PC-3 (cell line): Measurements from ENCODE around the gene IMPACT. TPM values are rescaled to one million over a fixed set of nuclear protein-coding genes. Genes with fewer than 3 reads are reported as not detected.
A peak's percentile ranks its signal among the peaks of the same experiment; 100 is the strongest.

ENCODE experiments used
- ATAC-seq: fragments of 200-7000 bp; cut with Tn5 transposase; 2 replicates; pipeline ENCODE4 v1.9.1; 2020; ENCODE audit warnings: mild to moderate bottlenecking, moderate library complexity
- BruUV-seq: library from RNA; stranded (reverse); fragments of 400-500 nt; replicated peaks from 2 replicates; lab custom pipeline; 2021; lab: Mats Ljungman, UMichigan
- CTCF ChIA-PET: fragments of 300-600 bp; sonication (Branson Sonifier 250); formaldehyde crosslinking; loops from one replicate; lab custom pipeline; 2022; ENCODE audit warnings: antibody characterized with exemption; lab: Charles Lee
- POLR2A ChIA-PET: fragments of 300-600 bp; sonication (Branson Sonifier 250); formaldehyde crosslinking; loops from one replicate; lab custom pipeline; 2022; ENCODE audit warnings: antibody characterized with exemption; ENCODE audit not compliant: unreplicated experiment; lab: Charles Lee
- DNase-seq: peaks from one replicate; pipeline ENCODE4 v3.0.0-alpha.2; 2015
- H2AFZ ChIP-seq: fragments of 300-600 bp; sonication (generic); 2 replicates; pipeline ENCODE4 v1.6.0; 2016; ENCODE audit warnings: antibody characterized with exemption, low read length
- H3F3A ChIP-seq: fragments of 300-600 bp; sonication (generic); one replicate; pipeline ENCODE4 v1.6.0; 2017; ENCODE audit warnings: antibody characterized with exemption, low read length, control low read depth, mild to moderate bottlenecking; ENCODE audit not compliant: unreplicated experiment
- H3K27ac ChIP-seq: fragments of 300-600 bp; sonication (generic); 2 replicates; pipeline ENCODE4 v1.5.1; 2016; ENCODE audit warnings: mild to moderate bottlenecking, low read length
- H3K27me3 ChIP-seq: fragments of 300-600 bp; sonication (generic); 2 replicates; pipeline ENCODE4 v1.6.1; 2016; ENCODE audit warnings: low read length, mixed read lengths
- H3K36me3 ChIP-seq: fragments of 300-600 bp; sonication (generic); 2 replicates; pipeline ENCODE4 v1.6.1; 2016; ENCODE audit warnings: low read depth, mixed run types, low read length, mixed read lengths
- H3K4me1 ChIP-seq: fragments of 300-600 bp; sonication (generic); 2 replicates; pipeline ENCODE4 v1.5.1; 2016; ENCODE audit warnings: low read length; ENCODE audit not compliant: insufficient read depth
- H3K4me2 ChIP-seq: fragments of 300-600 bp; sonication (generic); 2 replicates; pipeline ENCODE4 v1.6.0; 2016; ENCODE audit warnings: low read length
- H3K4me3 ChIP-seq: fragments of 300-600 bp; sonication (generic); 2 replicates; pipeline ENCODE4 v1.5.1; 2016; ENCODE audit warnings: mild to moderate bottlenecking, low read length, mixed read lengths
- H3K79me2 ChIP-seq: fragments of 300-600 bp; sonication (generic); 2 replicates; pipeline ENCODE4 v1.6.1; 2017; ENCODE audit warnings: low read length, mixed read lengths
- H3K9ac ChIP-seq: fragments of 300-600 bp; sonication (generic); 2 replicates; pipeline ENCODE4 v1.6.0; 2016; ENCODE audit warnings: mild to moderate bottlenecking, low read length
- H3K9me2 ChIP-seq: fragments of 300-600 bp; sonication (generic); replicated peaks from 2 replicates; pipeline ENCODE4 v1.6.1; 2016; ENCODE audit warnings: mixed run types, low read length, mixed read lengths
- H3K9me3 ChIP-seq: fragments of 300-600 bp; sonication (generic); 2 replicates; pipeline ENCODE4 v1.6.1; 2016; ENCODE audit warnings: low read length, mixed read lengths
- H4K20me1 ChIP-seq: fragments of 300-600 bp; sonication (generic); 2 replicates; pipeline ENCODE4 v1.6.1; 2016; ENCODE audit warnings: low read length, mixed read lengths
- EZH2 ChIP-seq: fragments of 300-600 bp; sonication (generic); IDR thresholded peaks from one replicate; pipeline ENCODE4 v1.6.1; 2017; ENCODE audit warnings: antibody characterized with exemption, mild to moderate bottlenecking, low read length; ENCODE audit not compliant: unreplicated experiment
- EZH2phosphoT487 ChIP-seq: fragments of 300-600 bp; sonication (generic); IDR thresholded peaks from 2 replicates; pipeline ENCODE4 v1.6.1; 2018; ENCODE audit warnings: mild to moderate bottlenecking, antibody characterized with exemption, low read length, borderline replicate concordance
- intact Hi-C: fragments of 100-400 bp; cut with micrococcal nuclease; formaldehyde crosslinking; loops from 2 replicates; pipeline ENCODE4 v1.9.0; 2023
- total RNA-seq: library from RNA; depleted of rRNA; stranded (reverse); fragments of >200 nt; gene quantifications from 2 replicates; pipeline ENCODE4 v1.2.3, GENCODE V29; 2014; rRNA removed
- TF ChIP-seq, protein P1 (sequence below): fragments of 300-600 bp; sonication (generic); conservative IDR thresholded peaks from 2 replicates; pipeline ENCODE4 v1.5.1; 2017; ENCODE audit warnings: antibody characterized with exemption, low read depth, mild to moderate bottlenecking, low read length

Gene IMPACT
- total RNA-seq, 1 experiment from 2014 or later: 19.9 TPM

DNA sequence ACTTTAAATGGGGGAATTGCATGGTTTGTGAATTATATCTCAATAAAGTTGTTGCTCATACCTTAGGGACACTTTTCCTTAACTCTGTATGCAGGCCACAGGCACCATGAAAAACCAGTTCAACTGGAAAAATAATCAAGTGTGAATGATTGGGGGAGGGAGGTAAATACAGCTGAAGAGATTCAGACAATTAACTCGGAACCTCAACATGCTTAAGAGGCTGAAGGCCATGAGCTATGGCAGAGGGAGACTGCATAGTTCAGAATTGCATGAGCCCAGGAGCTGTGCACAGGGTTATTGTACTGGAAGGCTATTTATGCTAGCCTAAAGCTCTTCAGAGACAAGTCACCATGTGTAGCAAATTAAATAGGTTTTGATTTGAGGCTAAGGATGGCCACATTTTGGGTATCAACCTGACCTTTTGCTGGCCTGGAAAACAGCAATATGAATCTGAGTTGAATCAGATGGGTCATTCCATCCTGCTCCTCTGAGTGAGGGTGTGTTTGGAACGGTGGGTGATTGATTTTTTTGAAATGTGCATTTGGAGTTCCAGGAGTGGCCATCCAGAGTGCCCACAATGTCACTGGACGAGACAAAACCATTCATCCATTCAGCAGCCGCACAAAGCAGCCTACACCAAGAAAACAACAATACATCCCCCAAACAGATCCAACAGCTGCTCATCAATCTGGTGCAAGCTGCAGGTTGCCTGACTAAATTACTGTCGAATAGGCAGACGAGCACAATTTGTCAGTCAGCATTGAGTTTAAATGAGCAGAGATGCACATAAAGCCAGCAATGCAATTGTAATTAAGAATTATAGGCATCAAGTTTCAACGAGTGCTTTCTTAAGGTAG lies 76.4 kb downstream of the IMPACT start:
- Histone ChIP-seq H3F3A (no peaks in the 10 kb centered on the region), H3K4me1 (peaks cover 3% of the 10 kb centered on the region; the same call in 1 of the 2 replicates), H3K9me2 (no peaks in the 10 kb centered on the region), H3K79me2 (no peaks in the 10 kb centered on the region), H4K20me1 (no peaks in the 10 kb centered on the region), H2AFZ (no peak overlapping the region), H3K4me2 (no peak overlapping the region), H3K27ac (no peak overlapping the region), H3K4me3 (no peak overlapping the region), H3K27me3 (0 out of 2 replicates have a peak, but pooled peaks cover 8% of the 10 kb centered on the region), H3K9ac (no peak overlapping the region), H3K36me3 (no peaks in the 10 kb centered on the region), H3K9me3 (no peaks in the 10 kb centered on the region)
- ChIA-PET POLR2A (no interaction called here), CTCF (no interaction called here)
- intact Hi-C loops: no loop called here
- BruUV-seq: no TSS peak
- DNase-seq (peak; percentile 49), ATAC-seq (no peak)
- TF ChIP-seq EZH2phosphoT487 (no peak), EZH2 (no peak)
- TF ChIP-seq, protein P1, sequence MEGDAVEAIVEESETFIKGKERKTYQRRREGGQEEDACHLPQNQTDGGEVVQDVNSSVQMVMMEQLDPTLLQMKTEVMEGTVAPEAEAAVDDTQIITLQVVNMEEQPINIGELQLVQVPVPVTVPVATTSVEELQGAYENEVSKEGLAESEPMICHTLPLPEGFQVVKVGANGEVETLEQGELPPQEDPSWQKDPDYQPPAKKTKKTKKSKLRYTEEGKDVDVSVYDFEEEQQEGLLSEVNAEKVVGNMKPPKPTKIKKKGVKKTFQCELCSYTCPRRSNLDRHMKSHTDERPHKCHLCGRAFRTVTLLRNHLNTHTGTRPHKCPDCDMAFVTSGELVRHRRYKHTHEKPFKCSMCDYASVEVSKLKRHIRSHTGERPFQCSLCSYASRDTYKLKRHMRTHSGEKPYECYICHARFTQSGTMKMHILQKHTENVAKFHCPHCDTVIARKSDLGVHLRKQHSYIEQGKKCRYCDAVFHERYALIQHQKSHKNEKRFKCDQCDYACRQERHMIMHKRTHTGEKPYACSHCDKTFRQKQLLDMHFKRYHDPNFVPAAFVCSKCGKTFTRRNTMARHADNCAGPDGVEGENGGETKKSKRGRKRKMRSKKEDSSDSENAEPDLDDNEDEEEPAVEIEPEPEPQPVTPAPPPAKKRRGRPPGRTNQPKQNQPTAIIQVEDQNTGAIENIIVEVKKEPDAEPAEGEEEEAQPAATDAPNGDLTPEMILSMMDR: no peak

Other genes starting within 250 kb of the IMPACT start
- gene OSBPL1A, start 28.8 kb upstream of the IMPACT start, total RNA-seq: 31.1 and 39.7 TPM in 2 replicates
- not detected in 2 replicates for gene HRH4, start 34.0 kb downstream of the IMPACT start, total RNA-seq